GM21381 (cell line): ENCODE data around the gene ATP1B1.
"Not testable (repeated sequence)": the region's sequence is repeated elsewhere in the genome, so short reads cannot be mapped to it uniquely, and the experiment has no call there.

Experiments used
- ATAC-seq: cut with Tn5 transposase; IDR thresholded peaks from one replicate; pipeline ENCODE4 v1.9.1; 2021; ENCODE audit warnings: mild to moderate bottlenecking, moderate library complexity; ENCODE audit not compliant: unreplicated experiment

ATP1B1 gene

GRCh38 chr1:169141356-169141755, 34.9 kb downstream of the ATP1B1 start:
- no peak for ATAC-seq

GRCh38 chr1:169142129-169142528, 35.6 kb downstream of the ATP1B1 start:
- ATAC-seq: no peak

GRCh38 chr1:169143346-169143745, 36.9 kb downstream of the ATP1B1 start:
- ATAC-seq: no peak

- ATAC-seq: no peak
Observed at GRCh38 chr1:169143984-169144383, 37.5 kb downstream of the ATP1B1 start.

- no peak for ATAC-seq
Observed at GRCh38 chr1:169144941-169145626, 38.6 kb downstream of the ATP1B1 start.

GRCh38 chr1:169146576-169147214, 40.2 kb downstream of the ATP1B1 start:
- no peak for ATAC-seq

- ATAC-seq: peak; percentile 75
Observed at GRCh38 chr1:169148472-169149252, 42.2 kb downstream of the ATP1B1 start.

GRCh38 chr1:169149555-169150286, 43.2 kb downstream of the ATP1B1 start:
- no peak for ATAC-seq

- no peak for ATAC-seq
Observed at GRCh38 chr1:169150641-169151337, 44.3 kb downstream of the ATP1B1 start.

- no peak for ATAC-seq
Observed at GRCh38 chr1:169151338-169151837, 44.9 kb downstream of the ATP1B1 start.

- no peak for ATAC-seq
Observed at GRCh38 chr1:169155675-169156074, 49.2 kb downstream of the ATP1B1 start.

GRCh38 chr1:169156580-169156979, 50.1 kb downstream of the ATP1B1 start:
- no peak for ATAC-seq

GRCh38 chr1:169160845-169161495, 54.5 kb downstream of the ATP1B1 start:
- no peak for ATAC-seq

- peak; percentile 72 for ATAC-seq
Observed at GRCh38 chr1:169161496-169162194, 55.2 kb downstream of the ATP1B1 start.

- ATAC-seq: no peak
Observed at GRCh38 chr1:169163059-169163458, 56.6 kb downstream of the ATP1B1 start.

- no peak for ATAC-seq
Observed at GRCh38 chr1:169175461-169175860, 69.0 kb downstream of the ATP1B1 start.

GRCh38 chr1:169179431-169179830, 72.9 kb downstream of the ATP1B1 start:
- ATAC-seq: not testable (repeated sequence)

- no peak for ATAC-seq
Observed at GRCh38 chr1:169180174-169180573, 73.7 kb downstream of the ATP1B1 start.
